Mesangial cell (primary cell): ENCODE results near the gene NPIPB8. TPM values are rescaled to one million over a fixed set of nuclear protein-coding genes. Genes with fewer than 3 reads are reported as not detected.

ENCODE experiments used
- total RNA-seq: library from RNA; depleted of rRNA; stranded (reverse); fragments of >200 nt; gene quantifications from 2 replicates; pipeline ENCODE4 v1.2.3, GENCODE V29; 2015

NPIPB8 gene
- not detected in 2 replicates for total RNA-seq

DNA sequence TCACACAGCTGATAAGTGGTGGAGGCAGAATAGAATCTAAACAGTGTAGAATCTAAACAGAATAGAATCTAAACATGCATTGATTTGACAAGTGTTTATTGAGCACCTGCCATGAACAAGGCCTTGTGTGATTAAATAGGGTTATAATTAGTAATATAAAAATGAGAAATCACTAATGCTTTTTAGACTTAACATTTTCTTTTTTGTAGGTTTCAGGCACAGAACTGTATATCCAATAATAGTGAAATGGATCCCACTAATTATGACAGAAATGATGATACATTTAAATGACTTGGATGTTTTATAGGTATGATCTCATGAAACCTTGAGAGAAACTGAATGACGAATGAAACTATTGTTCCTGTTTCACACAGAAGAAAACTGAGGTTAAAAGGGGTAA is at the start of gene NPIPB8:
NPIPB8 (plus strand) TSS at position 301 of the 400 bp plus-strand sequence. CDS start 296 bp downstream, outside the sequence.

DNA sequence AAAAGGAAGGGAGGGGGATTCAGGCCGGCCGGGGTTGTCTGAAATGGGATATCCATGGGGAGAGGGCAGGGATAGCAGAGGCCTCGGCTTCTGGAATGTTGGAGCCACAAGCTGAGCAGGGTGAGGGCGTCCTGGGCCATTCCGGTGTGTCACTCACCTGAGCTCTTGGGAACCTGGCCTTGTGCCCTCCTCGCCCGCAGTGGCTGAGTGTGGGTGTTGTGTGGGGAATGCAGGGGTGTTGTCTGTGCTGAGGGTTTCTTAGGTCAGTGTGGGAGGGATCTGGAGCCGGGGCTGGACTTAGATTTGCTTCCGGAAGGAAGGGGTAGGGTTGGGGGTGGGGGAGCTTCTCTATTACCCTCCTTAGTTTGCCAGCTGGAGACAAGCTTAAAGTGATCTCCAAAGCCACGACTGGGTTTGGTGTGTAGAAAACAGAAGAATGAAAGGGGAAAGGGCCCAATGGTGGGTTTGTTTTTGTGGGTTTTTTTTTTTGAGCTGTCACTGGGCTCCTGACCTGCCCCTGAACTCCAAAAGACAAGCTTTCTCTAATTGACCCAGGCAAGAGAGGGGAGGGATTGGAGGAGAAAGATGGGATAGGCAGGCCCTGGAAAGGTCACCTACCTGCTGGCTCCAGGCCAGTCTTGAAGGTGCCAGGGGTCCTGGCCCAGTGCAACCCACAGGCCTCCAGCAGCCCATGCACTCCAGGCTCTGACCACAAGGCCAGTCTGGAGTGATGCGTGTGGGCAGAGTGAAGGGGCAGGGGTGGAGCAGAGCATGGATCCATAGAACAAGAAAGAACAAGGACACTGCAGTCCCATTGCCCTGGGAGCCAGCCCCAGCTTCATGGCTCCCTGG is 40.8 kb upstream of the NPIPB8 start, which contains the start of gene SULT1A2:
SULT1A2 (minus strand) TSS at position 211 of the 852 bp plus-strand sequence. CDS start 1,120 bp downstream, outside the sequence.

DNA sequence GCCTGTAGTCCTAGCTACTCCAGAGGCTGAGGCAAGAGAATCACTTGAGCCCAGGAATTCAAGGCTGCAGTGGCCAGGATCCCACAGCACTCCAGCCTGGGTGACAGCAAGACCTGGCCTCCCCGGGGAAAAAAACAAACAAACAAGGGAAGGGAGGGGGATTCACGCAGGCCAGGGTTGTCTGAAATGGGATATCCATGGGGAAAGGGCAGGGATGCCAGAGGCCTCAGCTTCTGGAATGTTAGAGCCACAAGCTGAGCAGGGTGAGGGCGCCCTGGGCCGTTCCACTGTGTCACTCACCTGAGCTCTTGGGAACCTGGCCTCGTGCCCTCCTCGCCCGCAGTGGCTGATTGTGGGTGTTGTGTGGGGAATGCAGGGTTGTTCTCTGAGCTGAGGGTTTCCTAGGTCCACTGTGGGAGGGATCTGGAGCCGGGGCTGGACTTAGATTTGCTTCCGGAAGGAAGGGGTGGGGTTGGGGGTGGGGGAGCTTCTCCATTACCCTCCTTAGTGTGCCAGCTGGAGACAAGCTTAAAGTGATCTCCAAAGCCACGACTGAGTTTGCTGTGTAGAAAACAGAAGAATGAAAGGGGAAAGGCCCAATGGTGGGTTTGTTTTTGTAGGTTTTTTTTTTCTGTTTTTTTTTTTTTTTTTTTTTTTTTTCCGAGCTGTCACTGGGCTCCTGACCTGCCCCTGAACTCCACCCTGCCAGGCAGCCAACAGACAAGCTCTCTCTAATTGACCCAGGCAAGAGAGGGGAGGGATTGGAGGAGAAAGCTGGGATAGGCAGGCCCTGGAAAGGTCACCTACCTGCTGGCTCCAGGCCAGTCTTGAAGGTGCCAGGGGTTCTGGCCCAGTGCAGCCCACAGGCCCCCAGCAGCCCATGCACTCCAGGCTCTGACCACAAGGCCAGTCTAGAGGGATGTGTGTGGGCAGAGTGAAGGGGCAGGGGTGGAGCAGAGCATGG is 28.0 kb upstream of the NPIPB8 start, which contains the start of gene SULT1A1:
SULT1A1 (minus strand) TSS at position 414 of the 964 bp plus-strand sequence. CDS start 1,189 bp downstream, outside the sequence.

Other genes with a start within 250 kb of the NPIPB8 start
- gene EIF3CL, start 234.2 kb upstream of the NPIPB8 start, total RNA-seq, result 151 and 152 TPM in 2 replicates
- gene NPIPB7, start 165.7 kb upstream of the NPIPB8 start, total RNA-seq, result not detected in 2 replicates
- gene CLN3, start 146.0 kb upstream of the NPIPB8 start, total RNA-seq, result 21.7 and 31.2 TPM in 2 replicates
- gene APOBR, start 143.4 kb upstream of the NPIPB8 start, total RNA-seq, result not detected in 2 replicates
- not detected in 2 replicates for gene IL27, start 131.2 kb upstream of the NPIPB8 start, total RNA-seq
- 0.16 and 9.0 TPM in 2 replicates for gene NUPR1, start 99.1 kb upstream of the NPIPB8 start, total RNA-seq
- 11.9 and 19.0 TPM in 2 replicates for gene SGF29, start 84.1 kb upstream of the NPIPB8 start, total RNA-seq
- gene SULT1A2, start 41.0 kb upstream of the NPIPB8 start, total RNA-seq, result 0.25 TPM in 1 of 2 replicates, not detected in the other
- 0.98 and 17.0 TPM in 2 replicates for gene SULT1A1, start 28.0 kb upstream of the NPIPB8 start, total RNA-seq
- 458 and 538 TPM in 2 replicates for gene EIF3C, start 73.4 kb downstream of the NPIPB8 start, total RNA-seq
- gene NPIPB9, start 113.7 kb downstream of the NPIPB8 start, total RNA-seq, result 0.38 TPM in 1 of 2 replicates, not detected in the other
- 119 and 120 TPM in 2 replicates for gene ATXN2L, start 184.9 kb downstream of the NPIPB8 start, total RNA-seq
- gene TUFM, start 208.3 kb downstream of the NPIPB8 start, total RNA-seq, result 198 and 222 TPM in 2 replicates
- gene SH2B1, start 225.8 kb downstream of the NPIPB8 start, total RNA-seq, result 20.2 and 44.5 TPM in 2 replicates
- gene ATP2A1, start 240.4 kb downstream of the NPIPB8 start, total RNA-seq, result 0.16 and 0.89 TPM in 2 replicates